HG03060 (cell line): ENCODE data around the gene NDRG4.

Experiments
- ATAC-seq: cut with Tn5 transposase; IDR thresholded peaks from one replicate; pipeline ENCODE4 v1.9.1; 2021; ENCODE audit warnings: low read depth, moderate number of reproducible peaks; ENCODE audit not compliant: unreplicated experiment

NDRG4 gene

DNA sequence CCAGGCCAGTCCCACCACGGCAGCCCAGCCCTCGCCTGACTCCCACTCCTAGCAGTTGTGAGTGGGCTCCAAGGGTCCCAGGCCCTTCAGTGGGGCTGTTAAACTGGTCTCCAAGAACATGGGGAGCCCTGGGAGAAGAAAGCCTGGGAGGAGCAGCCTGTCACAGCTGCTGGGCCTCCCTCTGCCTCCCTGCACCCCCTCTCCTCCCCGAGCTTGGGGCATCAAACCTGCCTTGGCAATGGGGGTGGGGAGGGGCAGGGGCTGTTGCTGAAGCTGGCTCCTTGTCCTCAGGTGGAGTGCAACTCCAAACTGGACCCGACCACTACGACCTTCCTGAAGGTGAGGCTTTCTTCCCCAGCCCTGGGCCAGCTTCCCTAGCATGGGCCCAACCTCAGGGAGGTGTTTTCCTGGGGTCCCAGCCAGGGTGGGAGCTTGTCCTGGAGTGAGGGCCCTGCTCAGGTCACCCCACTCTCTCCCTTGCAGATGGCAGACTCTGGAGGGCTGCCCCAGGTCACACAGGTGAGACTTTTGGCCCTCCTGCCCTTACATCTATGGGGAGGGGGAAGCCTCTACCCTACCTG, 8.8 kb downstream of the NDRG4 start:
- ATAC-seq: no peak

DNA sequence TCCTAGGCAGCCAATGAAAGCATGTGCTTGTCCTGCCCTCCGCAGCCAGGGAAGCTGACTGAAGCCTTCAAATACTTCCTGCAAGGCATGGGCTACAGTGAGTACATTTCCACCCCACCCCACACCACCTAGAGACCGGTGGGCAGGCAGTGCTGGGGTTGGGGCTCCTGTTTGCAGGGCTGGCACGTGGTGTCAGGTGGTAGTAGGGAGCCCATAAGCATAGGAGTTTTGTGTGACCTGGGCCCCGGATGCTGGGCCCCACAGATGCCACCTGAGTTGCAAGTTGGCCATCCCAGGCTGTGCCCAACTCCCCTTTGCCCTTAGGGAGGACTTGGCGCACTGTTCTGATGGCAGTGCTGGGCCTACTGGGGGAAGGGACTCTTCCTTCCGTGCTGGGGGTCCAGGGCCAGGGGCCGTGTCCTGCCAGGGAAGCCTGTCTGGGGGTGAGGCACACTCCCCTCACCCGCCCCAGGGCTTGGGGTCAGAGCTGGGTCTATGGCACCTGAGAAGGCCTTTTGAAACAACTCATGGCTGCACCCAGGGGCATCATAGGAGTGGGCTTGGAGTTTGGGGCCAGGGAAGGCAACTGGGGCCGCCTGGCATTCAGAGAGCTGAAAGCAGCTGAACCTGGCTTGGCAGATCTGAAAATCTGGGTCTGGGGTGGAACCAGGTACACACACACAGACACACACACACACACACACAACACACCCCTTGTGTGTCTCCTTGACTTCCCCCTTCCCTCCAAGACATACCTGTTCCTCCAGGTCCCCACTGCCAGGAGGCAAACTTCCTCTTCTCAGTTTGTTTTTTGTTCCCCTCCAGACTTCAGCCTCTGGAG, 9.5 kb downstream of the NDRG4 start:
- no peak for ATAC-seq

DNA sequence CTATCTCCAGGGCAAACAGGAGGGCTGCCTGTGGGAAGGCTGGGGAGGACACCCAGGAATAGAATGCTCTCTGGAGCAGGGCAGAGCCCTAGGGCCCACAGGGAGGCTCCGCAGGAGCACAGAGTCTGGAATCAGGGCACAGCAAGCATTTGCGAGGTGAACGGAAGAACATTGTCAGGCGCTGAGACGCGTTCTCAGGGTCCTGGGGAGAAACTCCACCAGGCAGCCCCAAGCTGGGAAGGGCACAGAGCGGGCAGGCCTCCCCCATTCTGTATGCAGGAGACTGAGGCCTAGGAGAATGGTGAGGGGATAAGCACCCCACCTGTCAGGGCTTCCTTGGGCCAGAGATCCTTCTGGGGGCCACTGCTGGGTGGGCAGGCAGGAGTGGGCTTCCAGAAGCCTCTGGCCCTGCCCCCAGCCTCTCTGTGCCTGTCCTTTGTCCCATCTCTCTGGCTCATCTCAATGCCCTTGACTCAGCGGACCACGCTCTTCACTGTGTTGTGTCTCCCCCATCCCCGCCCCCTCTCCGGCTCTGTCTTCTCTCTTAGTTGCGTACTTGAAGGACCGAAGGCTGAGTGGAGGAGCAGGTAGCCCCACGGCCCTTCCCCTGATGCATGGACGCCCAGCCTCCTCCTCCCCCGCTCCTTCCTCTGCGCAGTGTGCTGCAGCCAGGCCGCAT, 10.3 kb downstream of the NDRG4 start:
- ATAC-seq: no peak

DNA sequence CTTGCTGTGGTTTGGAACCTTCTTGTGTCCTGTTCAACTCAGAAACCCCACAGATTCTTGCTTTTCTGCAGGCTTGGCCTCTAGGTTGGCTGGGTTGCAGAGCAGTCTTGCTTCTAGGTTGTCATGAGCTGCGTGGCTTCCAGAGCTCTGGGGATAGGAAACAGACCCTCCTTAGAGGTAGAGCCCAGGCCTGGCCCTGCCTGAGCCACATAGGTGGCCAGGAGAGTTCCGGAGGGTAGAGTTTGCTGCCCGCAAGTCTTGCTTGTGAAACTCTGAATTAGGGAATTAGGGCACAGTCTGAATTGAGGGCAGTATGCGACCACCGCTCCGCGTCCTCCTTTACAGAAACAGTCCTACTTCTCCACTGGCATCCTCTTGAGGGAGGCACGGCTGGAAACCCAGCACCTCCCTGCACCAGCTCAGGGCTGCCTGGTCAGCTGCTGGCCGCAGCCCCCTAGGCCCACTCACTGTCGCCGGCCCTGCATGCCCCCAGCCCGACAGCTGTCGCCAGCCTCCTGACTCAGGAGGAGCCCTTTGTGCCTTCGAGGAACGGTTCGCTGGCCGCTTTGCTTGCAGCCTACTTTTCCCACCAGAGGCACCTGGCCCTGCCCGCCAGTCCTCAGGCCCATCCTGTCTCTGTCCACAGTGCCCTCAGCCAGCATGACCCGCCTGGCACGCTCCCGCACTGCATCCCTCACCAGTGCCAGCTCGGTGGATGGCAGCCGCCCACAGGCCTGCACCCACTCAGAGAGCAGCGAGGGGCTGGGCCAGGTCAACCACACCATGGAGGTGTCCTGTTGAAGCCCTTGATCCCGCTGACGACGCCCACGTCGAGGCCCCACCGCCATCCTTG, 11.1 kb downstream of the NDRG4 start:
- ATAC-seq: no peak

DNA sequence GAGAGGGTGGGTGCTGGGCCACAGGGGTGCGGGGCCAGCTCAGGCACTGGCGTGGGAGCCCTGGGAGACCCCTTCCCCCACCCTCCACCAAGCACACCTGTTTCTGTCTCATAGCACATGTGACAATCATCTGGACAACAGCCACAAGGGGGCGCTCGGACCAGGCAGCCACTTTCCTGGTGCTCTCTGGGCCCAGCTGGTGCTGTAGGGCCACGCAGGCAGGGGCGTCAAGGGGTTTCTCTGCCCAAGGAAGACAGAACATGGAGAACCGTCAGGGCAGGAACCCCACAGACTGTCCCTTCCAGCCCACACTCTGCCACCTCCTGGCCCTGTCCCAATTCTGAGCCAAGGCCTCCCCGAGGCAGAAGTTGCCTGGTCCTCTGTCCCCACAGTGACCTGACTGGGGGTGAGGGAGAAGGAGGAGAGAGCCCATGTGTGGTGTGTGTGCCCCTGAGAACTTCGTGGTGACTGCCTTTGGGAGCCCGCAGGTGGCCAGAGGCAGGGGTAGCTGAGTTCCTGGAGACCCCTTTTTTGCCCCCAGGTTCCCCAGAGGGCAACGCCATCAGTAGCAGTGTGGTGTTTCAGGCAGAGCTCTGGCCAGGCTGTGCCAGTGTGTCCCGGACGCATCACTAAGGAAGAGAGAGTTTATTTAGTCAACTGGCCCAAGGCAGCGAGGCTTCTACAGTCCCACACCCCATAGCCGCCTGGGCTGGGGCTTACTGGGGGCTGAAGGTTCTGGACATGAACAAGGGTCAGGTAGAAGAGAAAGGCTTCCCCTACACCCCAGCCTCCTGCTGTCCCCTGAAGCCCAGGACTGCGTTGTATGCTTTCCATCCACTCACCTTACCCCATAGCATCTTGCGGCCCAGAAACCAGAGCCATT, 12.2 kb downstream of the NDRG4 start:
- ATAC-seq: peak; percentile 32

DNA sequence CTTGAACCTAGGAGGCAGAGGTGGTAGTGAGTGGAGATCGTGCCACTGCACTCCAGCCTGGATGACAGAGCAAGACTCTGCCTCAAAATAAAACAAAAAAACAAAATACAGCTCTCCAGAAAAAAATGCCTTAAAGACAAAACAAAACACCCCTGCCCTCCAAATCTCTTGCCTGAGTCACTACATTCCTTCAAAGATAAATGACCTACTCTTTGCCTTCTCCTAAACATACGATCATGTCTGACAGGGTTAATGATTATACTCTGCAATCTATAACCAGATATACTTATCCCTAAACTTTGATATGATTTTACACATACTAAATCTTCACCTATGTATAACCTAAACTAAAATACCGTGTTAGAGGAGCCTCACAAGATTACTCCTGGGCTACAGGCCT, 13.9 kb downstream of the NDRG4 start:
- ATAC-seq: no peak

DNA sequence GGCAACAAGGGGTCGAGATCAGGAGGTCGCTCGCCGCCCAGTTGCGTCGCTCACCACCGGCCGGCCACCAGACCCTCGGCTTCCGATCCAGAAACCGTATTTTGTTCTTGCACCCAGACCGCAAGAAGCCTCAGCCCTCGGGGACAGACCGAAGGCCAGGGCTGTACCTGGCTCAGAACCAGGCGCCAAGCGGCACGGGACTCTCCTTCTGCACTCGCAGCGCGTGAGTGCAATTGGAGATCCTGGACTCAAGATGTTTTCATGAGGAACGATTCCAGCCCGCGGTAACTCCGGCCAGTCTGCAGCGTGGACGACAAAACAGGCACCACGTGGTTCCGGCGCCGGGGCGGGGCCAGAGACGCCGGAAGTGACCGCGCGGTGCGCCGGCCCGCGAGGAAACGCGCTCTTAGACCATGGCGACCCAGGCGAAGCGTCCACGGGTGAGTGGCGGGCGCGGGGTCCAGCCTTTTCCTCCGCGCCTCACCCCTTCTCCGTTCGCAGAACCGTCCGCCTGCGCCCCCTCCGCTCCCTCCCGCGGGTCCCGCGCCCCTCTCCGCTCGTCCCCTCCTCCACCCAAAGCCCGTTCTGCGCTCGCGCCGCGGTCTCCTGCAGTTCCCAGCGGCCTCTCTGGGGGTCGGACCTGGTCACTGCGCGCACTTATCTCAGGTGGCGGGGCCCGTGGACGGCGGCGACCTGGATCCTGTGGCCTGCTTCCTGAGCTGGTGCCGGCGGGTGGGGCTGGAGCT, 15.4 kb downstream of the NDRG4 start, which contains the start of gene SETD6:
TSS of gene SETD6 (plus strand) at position 393 of the 746 bp plus-strand sequence. CDS start at position 414, 21 bp downstream.
- ATAC-seq: no peak

DNA sequence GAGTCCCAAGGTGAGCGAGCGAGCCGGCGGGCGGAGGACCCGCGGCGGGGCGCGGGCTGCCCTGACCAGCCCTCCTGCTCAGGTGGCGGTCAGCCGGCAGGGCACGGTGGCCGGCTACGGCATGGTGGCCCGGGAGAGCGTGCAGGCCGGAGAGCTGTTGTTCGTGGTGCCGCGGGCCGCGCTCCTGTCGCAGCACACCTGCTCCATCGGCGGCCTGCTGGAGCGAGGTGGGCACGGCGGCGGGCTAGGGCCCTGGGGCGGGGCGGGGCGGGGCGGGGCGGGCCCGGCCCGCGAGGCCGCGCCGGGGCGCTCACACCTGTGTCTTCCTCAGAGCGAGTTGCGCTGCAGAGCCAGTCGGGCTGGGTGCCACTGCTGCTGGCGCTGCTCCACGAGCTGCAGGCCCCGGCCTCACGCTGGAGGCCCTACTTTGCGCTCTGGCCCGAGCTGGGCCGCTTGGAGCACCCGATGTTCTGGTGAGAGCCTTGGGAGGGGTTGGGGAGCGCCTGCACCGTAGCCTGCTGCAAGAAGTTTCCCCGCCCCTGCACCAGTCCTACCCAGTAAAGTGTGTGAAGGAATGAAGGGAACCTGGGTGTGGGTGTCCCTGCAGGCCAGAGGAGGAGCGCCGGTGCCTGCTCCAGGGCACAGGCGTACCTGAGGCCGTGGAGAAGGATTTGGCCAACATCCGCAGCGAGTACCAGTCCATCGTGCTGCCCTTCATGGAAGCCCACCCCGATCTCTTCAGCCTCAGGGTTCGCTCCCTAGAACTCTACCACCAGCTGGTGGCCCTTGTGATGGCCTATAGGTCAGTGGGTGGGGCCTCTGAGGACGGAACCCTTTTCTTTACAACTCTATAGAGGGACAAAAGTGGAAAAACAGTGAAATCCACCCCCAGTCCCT, 16.2 kb downstream of the NDRG4 start:
- no peak for ATAC-seq

DNA sequence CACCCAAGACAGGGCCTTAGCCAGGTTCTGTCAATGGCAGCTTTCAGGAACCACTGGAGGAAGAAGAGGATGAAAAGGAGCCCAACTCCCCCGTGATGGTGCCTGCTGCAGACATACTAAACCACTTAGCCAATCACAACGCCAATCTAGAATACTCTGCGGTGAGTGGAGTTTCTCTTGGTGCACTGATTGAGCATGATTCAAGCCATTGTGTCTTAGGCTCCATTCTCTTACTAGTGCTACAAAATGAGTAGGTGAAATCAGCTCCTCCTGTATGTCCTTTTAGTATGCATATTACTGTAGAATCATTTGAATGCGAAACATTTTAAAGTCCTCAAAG, 16.8 kb downstream of the NDRG4 start:
- no peak for ATAC-seq

DNA sequence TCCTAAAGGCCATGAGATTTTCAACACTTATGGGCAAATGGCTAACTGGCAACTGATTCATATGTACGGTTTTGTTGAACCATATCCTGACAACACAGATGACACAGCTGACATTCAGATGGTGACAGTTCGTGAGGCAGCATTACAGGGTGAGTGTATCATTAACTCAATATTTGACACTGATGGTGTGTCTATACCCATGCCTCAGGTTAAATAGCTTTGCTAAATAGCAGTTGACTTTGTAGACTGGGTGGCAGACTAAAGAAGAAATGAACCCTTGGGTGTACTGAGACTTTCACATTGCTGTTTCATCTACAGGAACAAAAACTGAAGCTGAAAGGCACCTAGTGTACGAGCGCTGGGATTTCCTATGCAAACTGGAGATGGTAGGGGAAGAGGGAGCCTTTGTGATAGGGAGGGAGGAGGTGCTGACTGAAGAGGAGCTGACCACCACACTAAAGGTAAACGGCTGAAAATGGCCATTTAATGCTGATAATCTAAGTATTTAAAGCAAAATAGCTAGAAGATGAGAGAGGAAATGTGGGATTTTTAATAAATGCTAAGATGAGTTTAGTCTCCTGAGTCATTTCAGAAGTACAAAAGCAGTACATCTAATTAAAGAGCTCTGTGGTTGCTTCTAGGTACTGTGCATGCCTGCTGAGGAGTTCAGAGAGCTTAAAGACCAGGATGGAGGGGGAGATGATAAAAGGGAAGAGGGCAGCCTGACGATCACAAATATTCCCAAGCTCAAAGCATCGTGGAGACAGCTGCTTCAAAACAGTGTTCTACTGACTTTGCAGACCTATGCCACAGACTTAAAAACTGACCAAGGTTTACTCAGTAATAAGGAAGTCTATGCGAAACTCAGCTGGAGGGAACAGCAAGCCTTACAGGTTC, 18.4 kb downstream of the NDRG4 start:
- peak; percentile 34 for ATAC-seq

DNA sequence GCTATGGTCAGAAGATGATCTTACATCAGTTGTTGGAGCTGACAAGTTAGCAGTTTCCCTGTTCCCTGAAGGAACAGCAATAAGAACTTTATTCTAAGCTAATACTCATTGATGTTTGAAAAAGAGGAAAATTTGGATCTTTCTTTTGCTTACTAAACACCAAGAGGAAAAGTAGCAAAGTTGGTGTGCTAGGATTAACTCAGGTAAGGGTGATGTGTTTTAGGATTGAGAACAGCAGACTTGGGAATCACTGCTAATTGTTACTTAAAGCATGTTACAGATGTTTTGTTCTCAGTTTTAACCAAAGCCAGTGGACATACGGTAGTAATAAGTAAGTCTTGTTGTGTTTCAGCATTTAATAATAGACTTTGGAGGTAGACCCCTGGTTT, 19.0 kb downstream of the NDRG4 start:
- ATAC-seq: no peak

DNA sequence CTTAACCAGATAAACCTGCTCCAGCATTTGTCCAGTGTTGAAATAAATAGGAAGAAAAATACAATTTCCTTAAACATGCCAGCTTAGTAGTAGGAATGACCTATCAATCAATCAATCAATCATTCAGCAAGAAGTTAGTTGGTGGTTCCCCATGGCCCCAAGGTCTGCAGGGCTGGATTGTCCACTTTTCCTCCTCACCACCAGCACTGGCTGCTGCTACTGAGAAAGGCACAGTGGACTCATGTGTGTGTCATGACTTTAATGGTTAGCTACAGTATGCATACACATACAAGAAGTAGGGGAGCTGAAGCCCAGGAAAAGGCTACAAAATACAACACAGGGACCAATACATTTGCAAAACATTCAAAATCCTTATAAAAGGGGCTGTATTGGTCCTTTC, 19.8 kb downstream of the NDRG4 start:
- no peak for ATAC-seq

DNA sequence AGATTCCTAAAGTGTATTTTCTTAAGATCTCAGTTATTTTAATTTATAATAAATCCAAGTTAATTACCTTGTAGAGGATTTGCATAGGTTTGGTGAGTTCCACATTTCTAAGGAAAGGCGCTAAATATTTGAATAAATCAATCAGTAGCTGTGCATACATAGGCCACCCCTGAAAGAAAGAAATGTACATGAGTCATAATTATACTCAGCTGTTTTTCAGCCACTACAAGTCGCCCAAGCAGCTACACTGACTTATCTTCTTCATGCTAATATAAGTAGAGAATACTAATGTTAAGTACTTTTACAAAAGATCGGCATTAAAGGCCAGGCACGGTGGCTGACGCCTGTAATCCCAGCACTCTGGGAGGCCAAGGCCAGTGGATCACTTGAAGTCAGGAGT, 30.2 kb downstream of the NDRG4 start:
- ATAC-seq: no peak

DNA sequence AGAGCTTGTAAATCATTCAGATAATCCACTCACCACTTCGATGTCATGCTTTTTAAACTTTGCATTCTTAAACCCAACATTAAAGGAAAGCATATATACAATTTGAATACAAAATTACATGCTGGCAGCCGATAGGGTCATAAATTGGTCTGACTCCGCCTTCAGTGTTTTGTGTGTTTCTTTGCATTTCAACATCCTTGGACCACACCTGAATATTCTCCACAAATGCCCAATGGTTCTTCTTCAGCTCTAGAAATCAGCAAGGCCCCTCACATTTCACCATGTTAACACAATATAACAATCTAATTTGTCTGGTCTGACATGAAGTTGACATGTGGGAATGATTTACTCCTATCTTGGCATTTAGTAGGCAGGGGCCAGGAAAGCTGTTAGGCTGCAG, 32.5 kb downstream of the NDRG4 start:
- no peak for ATAC-seq

DNA sequence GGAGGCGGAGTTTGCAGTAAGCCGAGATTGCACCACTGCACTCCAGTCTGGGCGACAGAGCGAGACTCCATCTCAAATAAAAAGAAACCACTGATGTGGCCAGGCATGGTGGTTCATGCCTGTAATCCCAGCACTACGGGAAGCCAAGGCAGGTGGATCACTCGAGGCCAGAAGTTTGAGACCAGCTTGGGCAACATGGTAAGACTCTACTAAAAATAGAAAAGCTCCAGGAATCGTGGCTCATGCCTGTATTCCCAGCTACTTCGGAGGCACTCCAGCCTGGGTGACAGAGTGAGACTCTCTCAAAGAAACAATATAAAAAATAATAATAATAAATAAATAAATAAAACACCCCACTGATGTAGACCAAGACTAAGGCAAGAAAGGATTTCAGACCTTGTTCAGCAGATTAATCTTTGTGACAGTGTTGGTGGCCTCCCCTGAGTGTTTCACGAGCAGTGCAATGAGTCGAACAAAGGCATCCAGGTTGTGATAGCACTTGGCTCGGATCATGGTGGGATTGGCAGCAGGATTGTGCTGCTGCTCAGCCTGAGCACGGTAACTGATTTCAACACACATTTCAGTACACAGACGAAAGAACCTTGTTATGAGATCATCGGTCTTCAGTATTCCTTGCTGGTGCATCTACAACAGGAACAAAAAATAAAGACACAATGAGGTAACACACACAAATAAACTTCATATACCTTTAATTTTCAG, 34.0 kb downstream of the NDRG4 start:
- ATAC-seq: no peak

DNA sequence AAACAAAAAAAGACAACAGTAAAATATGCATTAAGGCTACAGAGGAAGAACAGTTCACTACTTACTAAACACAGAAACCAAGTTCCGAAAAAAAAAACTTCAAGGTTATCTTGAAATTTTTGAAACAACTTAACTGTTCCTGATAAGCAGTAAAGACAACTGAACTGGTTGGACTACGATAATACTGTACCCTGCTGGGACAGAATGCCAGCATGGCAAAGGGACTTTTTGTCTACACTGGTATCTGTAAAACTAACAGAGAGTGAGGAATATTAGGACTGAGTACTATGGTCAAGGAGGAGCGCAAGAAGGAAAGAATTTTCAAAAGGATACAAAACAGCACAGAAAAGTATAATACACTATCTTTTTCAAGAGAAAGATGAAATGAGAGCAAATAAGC, 35.2 kb downstream of the NDRG4 start:
- ATAC-seq: no peak

DNA sequence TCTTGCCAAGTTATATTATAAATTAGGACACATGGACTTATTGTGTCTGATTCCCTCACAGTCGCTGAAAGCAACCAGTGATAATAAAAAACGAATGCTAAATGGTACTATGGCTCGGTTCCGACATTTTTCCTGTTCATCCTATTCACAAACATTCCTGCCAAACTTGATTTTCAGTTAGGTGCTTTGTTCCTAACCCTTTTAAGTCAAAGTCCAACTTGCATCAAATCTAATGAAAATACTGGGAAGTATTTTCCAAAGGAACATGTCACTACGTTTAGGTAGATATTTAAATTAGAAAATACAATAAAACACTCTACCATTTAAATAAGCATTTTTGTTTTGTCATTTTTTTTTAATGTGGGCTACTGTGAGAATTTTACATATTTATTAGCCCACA, 36.3 kb downstream of the NDRG4 start:
- ATAC-seq: no peak
